SIG-M5 treated with dmso at 0.1 percent for 504 hours (cell line): Measurements from ENCODE around the gene ORM1.

Experiments
- DNase-seq: peaks from one replicate; lab custom pipeline; 2025; ENCODE audit not compliant: unreplicated experiment; lab: John Stamatoyannopoulos, UW

Gene ORM1

DNA sequence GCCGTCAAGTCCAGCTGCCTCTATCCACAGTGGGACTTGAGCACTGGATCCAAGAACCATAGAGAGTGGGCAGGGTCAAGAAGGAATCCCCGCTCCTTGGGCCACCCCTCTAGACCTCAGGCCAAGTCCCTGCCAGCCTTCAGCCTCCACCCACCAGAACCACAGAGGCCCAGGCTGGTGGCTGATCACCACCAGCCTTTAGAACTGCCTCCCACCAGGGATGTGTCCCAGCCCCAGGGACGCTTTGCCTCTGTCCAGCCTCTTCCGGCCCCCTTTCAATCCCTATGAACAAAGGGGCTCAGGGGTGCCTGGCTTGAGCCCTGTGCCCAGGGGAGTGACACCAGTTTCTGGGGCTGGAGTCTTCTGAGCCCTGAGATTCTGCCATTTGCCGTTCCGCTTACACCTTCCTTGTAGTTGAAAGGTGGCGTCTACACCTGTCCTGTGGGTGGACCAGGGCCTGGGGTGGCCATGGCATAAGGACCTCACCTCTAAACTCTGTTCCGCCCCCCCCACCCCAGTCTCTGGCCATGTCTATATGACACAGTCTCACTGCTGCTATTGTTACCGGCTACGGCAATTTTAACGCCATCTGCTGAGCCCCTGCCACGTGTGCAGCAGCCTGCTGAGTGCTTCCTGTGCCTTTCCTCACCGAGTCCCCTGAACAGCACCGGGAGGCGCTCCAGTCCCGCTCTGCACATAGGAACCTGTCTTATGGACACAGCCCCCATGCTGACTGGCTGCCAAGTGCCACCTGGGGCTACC is 35.7 kb upstream of the ORM1 start:
- no peak for DNase-seq

DNA sequence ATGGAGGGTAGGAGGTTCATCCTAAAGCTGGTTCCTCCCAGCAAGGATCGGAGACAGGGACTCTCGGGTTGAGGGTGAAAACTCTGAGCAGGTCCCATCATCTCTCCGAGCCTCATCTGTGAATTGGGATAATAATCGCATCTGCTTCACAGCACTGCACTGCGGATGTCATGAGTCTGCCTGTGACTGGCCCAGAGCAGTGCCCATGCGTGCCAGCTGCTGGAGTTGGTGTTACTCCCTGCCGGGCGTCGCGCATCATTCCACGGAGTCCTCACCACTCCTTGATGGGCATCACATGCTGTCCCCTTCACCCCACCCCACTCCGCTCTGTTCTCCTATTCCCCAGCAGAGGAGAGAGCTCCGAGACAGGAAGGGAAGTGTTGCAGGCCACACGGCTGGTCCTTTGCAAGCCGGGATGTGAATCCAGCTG is 35.1 kb upstream of the ORM1 start:
- no peak for DNase-seq

DNA sequence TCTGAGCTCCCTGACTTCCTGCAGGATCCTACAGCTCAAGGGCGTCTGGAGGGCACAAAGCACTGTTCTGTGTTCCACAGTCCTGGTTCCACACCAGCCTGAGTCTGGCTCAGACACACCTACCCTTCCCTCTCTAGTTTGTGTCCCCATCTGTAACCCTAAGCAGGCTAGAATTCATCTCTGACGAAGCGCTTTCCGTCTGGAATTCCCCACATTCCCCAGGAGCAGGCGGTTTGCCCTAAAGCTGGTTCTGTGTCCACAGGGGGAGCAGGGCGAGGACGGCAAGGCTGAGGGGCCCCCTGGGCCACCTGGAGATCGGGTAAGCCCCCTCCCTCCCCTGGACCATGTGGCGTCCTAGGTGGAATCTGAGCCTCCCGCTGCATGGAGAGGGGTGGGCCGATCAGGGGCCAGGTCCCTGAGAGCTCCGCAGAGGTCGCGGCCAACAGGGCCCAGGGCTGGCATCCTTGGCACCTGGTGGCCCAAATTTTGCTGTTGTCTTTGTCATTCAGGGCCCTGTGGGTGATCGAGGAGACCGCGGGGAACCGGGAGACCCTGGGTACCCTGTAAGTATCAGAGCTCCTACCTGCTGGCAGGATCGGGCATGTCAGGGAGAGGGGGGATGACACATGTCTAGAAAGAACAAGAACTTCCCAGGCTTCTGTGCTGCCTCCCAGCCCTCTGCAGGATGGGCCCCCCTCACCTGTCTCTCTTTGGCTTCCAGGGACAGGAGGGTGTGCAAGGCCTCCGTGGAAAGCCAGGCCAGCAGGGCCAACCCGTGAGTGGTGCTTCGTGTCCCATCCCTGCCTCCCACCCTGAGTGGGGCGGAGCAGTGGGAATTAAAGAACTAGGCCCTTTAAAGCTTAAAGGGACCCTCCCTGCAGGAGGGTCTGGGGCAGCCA is 34.5 kb upstream of the ORM1 start:
- DNase-seq, result no peak

DNA sequence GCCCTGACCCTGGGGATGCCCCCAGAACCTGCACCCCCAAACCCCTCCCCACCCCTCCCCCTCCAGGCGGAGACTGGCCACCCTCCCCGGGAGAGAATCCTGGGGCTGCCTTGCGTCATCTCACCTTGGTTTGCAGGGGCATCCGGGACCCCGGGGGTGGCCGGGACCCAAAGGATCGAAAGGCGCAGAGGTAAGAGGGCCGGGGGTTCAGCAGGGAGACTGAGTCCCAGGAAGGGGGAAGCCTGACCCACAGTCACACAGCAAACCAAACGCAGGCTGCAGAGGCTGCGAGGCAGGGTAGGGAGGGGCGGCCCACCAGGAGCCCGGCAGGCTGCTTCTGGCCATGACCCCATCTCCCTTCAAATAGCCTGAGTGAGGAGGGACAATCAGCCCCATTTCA is 33.8 kb upstream of the ORM1 start:
- DNase-seq, result no peak

DNA sequence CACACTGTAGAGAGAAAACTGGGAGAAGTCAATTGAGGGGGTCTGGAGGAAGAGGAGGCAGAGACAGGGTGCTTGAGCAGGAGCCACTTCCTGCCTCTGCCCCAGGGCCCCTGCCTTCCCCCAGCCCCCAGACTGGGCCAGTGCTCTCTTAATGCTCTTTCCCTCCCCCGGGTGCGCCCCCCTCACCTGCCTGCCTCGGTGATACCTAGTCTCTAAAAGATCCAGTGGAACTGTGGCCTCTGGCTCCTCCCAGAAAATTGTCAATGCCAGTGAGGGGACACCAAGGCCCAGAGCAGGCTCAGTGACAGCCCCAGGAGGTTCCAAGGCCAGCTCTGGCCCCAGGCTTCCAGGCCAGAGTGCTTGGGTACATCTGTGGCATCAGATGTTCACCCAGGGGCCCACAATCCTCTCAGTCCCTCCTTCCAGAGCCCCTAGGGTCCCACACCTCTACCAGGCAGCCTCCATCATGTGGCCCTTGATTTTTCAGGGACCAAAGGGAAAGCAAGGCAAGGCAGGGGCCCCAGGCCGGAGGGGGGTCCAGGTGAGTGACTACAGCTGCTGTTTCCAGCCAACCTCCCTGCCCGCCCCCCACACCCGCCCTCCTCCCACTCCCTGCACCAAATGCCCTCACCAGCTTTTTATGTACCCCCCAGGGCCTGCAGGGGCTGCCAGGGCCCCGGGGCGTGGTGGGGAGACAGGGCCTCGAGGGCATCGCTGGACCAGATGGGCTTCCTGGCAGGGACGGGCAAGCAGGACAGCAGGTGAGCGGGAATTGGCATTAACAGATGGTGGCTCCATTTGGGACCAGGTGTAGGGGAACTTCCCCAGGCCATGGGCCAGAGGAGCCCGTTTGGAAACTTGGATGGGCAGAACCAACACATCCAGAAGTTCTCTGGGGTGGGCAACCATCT is 33.1 kb upstream of the ORM1 start:
- no peak for DNase-seq

DNA sequence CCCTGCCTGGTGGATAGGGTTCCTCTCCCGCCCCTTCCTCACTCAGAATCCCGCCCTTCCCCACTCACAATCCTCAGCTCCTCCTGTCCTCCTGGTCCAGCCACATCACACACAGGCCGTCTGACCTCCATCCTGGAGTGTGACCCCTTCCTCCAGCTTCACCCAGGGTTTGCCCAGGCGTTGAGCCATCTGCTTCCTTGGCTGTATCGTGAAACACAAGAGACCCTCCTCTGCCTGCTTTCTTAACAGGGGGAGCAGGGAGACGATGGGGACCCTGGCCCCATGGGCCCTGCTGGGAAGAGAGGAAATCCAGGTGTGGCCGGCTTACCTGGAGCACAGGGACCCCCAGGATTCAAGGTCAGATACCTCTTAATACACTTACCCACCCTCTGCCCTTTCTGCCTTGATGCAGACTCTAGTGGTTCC is 32.3 kb upstream of the ORM1 start:
- DNase-seq, result no peak

DNA sequence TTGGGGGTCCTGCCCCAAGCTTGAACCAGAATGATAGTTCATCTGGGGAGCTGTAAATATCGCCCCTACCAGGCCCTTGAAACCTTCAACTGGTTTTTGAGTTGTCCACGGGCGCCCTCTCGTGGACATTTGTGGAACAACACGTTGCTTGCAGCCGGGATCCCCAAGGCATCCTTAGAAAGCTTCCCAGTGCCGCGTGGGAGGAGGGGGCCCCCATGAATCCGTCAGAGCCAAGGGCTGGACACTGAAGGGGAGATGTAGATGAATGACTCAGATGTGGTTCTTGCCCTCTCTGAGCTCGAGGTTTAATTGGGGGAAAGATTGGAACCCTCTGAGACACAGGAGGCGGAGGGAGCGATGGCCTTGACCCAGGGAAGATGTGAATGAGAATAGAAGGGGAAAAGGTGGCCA is 31.8 kb upstream of the ORM1 start:
- peak; percentile 40 for DNase-seq

DNA sequence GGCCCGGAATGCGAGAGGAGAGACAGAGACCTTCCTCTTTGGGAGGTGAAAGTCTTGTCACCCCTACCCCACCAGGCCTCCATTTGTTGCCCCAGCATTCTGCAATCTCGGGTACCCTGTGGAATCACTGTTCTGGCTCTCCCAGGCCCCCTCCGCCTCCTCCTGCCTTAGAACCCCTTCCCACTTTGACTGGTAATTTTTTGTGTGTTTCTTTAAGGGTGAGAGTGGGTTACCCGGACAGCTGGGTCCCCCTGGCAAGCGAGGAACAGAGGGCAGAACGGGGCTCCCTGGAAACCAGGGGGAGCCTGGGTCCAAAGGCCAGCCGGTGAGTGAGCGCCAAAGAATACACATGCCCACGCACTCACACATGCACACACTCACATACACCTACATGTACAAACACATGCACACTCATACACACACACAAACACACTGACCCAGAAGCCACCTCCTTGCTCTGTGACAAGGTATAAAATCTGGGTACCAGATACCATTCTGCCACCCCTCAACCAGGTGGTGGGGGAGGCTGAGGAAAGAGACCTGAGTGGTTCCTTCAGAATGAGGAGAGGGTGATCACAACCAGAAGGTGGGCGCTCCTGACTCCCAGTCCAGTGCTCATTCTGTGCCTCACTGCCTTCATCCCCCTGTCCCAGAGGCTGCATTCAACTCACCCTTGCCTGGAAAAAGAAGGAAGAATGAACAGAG is 30.9 kb upstream of the ORM1 start:
- no peak for DNase-seq

DNA sequence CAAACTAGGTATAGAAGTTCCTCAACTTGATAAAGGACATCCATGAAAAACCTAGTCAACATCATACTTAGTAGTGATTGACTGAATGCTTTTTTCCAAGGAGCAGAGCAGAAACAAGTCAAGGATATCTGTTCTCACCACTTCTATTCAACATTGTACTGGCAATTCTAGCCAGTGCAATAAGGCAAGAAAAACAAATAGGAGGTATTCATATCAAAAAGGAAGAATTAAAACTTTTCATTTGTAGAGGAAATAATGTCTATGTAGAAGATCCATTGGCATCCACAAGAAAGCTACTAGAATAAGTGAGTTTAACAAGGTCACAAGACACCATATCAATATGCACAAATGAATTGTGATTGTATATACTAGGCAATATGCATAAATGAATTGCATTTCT is 28.2 kb upstream of the ORM1 start:
- DNase-seq, result no peak

DNA sequence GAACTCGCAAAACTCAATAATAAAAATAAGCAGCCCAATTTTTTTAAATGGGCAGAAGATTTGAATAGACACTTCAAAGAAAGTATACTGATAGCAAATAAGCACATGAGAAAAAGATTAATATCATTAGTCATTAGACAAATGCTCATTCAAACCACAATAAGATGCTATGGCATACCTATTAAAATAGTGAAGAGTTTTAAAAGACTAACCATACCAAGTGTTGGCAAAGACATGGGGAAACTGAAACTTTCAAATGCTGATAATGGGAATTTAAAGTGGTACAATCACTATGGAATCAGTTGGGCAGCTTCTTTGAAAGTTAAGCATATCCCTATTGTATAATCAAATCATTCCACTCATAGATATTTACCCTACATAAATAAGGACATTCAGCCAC is 26.6 kb upstream of the ORM1 start:
- no peak for DNase-seq

DNA sequence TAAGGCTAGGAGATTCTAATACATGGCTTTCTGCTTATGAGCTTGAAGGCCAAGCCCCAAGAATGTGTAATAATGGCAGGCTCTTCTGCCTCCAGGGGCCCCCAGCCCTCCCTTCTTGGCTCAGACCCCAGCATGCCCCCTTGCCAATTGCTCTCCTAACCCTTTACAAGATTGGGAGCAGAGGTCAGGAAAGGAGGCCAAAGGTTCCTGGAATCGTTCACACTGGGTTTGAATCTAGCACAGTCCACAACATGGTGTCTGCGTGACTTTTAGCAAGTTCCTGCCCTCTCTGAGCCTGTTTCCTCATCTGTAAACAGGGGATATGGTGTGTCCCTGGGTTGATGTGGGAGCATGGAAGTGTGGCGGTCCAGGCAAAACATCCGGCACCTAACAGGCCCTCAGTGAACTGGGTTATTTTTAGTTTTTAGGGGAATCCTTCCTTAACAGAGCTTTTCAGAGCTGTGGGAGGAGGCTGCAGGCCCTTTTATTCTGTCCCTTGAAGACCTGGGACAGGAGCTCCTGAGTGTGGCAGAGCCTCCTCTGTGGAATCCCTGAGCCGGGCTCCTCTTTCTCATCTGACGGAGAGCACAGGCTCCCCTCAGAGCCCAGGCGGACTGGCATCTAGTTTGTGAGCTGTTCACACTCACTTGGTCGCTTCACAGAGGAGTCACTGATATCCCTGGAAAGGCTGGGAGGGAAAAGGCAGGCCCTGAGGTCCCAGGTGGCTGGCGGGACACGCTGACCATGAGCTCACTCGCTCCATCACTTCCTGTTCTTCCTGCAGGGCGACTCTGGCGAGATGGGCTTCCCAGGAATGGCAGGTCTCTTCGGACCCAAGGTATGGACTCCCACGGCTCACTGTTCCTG is 23.4 kb upstream of the ORM1 start:
- DNase-seq, result no peak

DNA sequence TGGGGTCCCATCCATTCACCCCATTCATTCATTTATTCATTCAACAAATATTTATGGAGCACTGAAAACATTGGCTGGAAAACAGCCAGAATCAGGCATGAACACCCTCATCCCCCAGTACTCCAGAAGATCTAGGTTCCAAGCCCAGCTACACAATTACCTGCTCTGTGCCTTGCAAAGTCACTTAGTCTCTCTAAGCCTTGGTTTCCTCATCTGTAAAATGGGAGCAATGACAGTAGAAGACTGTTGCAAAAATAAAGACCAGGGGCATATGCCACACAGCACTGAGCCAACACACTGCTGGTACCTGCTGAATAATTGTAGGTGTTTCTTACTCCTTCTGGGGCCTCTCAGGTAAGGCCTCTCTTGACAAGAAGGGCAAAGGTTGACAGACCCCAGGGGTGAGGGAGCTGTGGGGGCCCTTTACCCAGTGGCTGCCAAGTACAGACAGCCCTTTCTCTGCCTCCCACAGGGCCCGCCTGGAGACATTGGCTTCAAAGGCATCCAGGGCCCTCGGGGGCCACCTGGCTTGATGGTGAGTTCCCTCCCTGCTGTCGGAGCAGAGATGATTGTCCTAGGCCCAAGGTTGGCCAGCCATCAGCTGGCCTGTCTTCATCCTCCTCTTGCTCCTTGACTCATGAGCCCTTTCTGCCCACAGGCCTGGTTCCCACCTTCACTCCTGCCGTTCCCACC is 22.6 kb upstream of the ORM1 start:
- DNase-seq, result no peak

DNA sequence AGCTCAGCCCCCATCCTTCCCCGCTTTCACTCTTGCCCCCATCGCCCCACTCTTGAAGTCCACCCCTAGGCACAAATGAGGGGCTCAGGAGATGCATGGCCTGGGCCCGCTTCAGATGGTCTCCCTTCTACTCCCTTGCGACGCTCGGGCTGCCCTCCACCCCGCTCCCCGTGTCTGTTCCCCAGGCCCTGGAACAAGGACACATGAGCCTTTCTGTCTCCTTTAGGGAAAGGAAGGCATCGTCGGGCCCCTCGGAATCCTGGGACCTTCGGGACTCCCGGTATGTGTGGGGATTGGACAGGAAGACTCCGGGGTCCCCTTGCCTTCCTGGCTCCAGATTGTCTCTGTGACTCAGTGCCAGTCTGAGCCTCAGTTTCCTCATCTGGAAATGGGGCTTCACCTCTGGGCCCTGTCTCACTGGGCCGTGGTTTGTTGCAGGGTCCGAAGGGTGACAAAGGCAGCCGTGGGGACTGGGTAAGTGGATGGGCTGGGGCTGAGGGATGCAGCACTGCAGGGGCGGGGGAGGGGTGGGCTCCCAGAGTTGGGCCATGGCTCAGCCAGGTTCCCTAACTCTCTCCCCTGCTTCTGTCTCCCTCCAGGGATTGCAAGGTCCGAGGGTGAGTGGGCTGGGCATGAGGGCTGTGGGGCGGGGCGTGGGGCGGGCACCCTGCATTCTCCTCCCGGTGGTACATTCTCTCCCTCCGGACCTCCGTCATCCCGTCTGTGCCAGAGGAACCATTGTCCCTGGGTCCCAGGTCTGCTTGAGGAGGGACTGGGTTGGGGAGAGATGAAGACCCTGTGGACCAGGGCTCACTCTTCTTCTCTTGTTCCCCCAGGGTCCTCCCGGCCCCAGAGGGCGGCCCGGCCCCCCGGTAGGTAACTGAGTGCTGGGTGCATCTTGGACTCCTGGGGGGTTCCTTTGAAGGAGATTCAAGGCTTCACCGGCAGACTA is 21.8 kb upstream of the ORM1 start:
- DNase-seq, result no peak

DNA sequence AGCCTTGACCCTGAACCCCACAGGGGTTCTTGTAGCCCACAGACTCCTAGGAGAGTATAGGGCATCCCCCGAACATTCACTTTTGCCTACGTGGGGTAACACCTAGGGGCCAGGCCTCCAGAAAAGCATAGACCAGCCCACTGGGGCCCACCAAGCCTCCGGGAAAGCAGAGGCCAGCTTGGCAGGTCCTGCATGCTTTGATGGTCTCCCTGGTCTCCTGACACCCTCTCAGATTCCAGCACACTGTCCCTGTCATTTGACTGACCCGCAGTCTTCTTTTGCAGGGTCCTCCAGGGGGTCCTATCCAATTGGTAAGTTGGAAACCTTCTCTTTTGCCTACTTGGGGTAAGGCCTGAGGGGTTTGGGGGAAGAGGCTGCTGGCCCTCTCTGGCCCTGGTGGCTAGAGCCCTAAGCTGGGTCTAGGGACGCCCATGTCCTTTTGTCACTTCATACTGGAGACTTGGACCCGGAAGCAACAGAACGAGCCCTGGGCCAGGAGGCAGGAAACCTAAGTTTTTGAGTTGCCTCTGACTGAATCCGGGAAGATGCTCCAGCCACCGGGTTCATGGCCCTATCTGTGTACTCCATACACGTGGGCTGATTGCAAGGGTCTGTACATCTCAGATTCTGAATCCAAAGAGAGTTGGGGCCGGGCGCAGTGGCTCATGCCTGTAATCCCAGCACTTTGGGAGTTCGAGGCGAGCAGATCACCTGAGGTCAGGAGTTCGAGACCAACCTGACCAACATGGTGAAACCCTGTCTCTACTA is 20.9 kb upstream of the ORM1 start:
- no peak for DNase-seq

DNA sequence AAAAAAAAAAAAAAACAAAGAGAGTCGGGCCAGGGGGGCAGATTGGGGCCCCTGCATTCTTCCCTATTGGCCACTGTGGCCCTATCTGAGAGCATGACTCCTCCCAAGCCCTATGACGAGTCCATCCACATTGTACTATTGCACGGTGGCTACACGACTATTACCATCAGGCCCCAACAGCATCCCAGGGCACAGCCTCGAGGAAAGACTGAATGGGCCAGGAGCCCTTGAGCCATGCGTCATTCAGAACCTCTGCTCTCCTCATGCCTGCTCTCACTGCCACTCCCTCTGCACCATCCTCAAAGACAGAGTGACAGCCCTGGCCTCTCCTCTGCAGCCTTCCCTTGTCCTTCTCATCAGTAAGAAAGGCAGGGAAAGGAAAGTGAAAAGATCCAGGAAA is 20.2 kb upstream of the ORM1 start:
- DNase-seq, result no peak

DNA sequence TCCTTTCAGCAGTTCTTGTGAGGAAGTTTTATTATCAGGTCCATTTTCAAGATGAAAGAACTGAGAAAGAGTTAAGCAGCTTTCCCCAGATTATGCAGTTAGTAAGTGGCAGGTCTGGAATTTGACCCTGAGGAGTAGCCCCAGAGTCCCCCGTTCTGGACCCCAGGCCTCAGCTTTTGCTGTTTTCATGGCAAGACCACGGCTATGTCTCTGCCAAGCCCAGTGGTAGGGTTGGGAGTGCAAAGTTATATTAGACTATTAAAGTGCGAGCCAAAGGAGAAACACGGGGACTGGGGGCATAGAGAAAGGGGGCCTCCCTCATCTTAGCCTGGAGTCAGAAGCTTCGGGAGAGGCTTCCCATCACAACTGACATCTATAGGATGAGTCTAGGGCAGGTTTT is 19.3 kb upstream of the ORM1 start:
- DNase-seq, result no peak

DNA sequence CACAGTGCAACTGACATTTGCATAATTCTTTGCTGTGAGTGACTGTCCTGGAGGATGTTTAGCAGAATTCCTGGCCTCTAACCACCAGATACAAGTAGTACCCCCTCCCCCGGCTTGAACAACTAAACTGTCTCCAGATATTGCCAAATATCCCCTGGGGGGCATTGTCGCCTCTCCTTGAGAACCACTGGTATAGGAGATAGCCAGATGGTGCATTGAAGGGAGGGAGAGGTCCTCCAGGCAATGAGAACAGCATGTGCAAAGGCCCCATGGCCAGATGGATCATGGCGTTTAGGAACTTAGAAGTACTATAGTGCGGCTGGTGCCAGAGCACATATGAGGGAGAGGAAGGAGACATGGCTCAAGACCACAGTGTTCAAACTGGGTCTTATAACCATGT is 18.9 kb upstream of the ORM1 start:
- no peak for DNase-seq
